GM12872 (cell line): ENCODE results near the gene TAF4.

ENCODE experiments used
- CTCF ChIP-seq: IDR thresholded peaks from 3 replicates; pipeline ENCODE4 v1.5.1; 2011; ENCODE audit warnings: low read depth, mild to moderate bottlenecking, low read length, moderate library complexity; ENCODE audit not compliant: insufficient read depth

TAF4 gene

GRCh38 chr20:62104234-62104789 lies 38.6 kb upstream of the TAF4 start:
- no peak for TF ChIP-seq CTCF

GRCh38 chr20:62103508-62104233 lies 38.0 kb upstream of the TAF4 start:
- no peak for TF ChIP-seq CTCF

- no peak for TF ChIP-seq CTCF
Observed at GRCh38 chr20:62101078-62101477, 35.4 kb upstream of the TAF4 start.

- no peak for TF ChIP-seq CTCF
Observed at GRCh38 chr20:62097881-62098407, 32.3 kb upstream of the TAF4 start.

- no peak for TF ChIP-seq CTCF
Observed at GRCh38 chr20:62096421-62097380, 31.0 kb upstream of the TAF4 start.

- TF ChIP-seq CTCF, result no peak
Observed at GRCh38 chr20:62089393-62089792, 23.7 kb upstream of the TAF4 start.
